Measurements from ENCODE around the gene AHDC1.

The AHDC1 gene

DNA sequence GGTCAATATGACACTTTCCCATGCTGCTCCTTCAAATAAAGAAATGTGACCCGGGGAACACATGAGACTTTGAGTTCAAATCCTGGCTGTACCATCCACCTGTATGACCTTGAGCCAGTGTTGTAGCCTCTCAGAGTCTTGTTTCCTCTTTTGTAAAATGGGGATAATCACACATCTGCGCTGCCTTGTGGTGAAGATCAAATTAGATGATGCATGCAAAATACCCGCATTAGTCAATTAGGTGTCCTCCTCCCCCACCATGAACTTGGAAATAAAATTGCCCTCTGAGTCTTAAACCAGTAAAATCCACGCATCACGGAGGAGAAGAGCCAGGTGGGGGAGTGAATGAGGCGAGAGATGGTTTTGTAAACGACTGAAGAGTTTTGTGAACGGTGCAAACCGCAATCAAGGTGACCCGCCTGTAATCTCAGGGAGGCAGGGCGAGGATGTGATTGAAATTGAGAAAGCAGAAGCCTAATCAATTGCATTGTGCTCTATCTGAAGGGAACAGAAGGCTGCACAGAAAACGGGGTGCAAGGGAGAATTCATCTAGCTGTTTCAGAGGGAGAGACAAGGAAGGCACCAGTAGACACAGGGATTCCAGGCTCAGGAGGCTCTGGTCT is 5.8 kb upstream of the AHDC1 start:
- TF ChIP-seq, protein P1, sequence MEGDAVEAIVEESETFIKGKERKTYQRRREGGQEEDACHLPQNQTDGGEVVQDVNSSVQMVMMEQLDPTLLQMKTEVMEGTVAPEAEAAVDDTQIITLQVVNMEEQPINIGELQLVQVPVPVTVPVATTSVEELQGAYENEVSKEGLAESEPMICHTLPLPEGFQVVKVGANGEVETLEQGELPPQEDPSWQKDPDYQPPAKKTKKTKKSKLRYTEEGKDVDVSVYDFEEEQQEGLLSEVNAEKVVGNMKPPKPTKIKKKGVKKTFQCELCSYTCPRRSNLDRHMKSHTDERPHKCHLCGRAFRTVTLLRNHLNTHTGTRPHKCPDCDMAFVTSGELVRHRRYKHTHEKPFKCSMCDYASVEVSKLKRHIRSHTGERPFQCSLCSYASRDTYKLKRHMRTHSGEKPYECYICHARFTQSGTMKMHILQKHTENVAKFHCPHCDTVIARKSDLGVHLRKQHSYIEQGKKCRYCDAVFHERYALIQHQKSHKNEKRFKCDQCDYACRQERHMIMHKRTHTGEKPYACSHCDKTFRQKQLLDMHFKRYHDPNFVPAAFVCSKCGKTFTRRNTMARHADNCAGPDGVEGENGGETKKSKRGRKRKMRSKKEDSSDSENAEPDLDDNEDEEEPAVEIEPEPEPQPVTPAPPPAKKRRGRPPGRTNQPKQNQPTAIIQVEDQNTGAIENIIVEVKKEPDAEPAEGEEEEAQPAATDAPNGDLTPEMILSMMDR (IDR thresholded peaks at IDR 0.05; ENCODE audit: extremely low read depth, missing control alignments): no peak
- DNase-seq (ENCODE audit: low spot score): no peak

DNA sequence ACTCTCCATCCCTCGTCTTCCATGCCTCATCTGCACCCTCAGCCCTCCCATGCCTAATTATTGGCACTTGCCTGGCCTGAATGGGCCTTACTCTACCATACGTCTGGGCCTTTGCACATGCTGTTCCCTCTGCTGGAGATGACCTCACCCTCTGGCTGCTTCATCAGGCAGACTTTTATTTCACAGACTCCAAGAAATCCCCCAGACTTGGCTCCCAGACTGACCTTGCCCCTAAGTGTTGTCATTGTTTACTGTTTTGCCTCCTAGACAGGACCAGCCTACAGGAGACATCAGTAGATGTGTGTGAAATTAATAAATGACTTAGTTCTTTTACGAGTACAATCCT is 5.2 kb upstream of the AHDC1 start:
- TF ChIP-seq, protein P1 (IDR thresholded peaks at IDR 0.05; ENCODE audit: extremely low read depth, missing control alignments): no peak
- DNase-seq (ENCODE audit: low spot score): no peak

DNA sequence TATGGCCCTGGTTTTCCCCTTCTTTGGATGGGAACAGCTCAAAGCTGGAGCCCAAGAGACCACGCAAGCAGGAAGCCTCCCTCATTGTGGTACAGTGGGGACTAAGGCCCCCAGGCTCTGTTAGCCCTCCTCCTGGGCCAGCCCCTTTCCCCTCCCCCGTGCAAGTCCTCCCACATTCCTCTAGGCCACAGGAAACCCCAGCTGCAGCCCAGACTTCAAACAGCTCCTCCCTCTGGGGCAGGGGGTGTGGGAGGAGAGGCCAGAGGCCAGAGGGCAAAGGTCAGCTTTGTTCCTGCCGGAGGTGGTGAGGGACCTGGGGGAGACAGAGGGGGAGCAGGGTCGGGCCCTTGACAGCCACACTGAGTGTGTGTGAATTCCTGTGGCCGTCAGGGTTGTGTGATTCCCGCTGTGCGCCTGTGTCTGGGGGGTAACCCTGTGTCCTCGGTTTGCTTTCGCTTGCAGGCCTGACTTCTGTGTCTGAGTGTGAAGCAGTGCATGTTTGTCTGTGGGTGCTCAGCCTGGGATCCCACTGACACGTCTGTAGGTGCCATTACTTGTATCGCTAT is 3.4 kb upstream of the AHDC1 start:
- TF ChIP-seq, protein P1 (IDR thresholded peaks at IDR 0.05; ENCODE audit: extremely low read depth, missing control alignments): no peak
- DNase-seq (ENCODE audit: low spot score): no peak

DNA sequence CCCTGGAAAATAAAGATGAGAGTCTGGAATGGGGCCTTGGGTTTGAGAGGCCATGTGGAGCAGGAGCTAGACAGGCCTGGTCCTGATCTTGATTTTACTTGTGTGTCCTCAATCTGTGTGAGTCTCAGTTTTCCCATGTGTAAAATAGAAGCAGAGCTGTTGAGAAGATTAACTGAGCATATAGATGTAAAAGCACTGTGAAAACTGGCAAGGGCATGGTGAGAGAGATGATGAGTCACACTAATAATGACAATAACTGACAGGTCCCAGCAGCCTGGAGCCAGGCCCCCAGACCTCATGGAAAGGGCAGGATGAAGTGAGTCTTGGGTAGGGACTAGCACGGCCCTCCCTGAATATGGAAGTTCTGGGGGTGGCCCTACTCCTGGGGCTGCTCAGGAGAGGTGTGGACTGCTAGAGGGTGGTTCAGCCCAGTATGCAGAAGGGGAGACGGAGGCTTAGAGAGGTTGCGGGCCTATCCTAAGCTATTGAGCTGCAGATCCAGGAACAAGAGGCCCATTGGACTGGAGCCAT is 2.8 kb upstream of the AHDC1 start:
- DNase-seq (ENCODE audit: low spot score): no peak
- TF ChIP-seq, protein P1 (IDR thresholded peaks at IDR 0.05; ENCODE audit: extremely low read depth, missing control alignments): no peak

DNA sequence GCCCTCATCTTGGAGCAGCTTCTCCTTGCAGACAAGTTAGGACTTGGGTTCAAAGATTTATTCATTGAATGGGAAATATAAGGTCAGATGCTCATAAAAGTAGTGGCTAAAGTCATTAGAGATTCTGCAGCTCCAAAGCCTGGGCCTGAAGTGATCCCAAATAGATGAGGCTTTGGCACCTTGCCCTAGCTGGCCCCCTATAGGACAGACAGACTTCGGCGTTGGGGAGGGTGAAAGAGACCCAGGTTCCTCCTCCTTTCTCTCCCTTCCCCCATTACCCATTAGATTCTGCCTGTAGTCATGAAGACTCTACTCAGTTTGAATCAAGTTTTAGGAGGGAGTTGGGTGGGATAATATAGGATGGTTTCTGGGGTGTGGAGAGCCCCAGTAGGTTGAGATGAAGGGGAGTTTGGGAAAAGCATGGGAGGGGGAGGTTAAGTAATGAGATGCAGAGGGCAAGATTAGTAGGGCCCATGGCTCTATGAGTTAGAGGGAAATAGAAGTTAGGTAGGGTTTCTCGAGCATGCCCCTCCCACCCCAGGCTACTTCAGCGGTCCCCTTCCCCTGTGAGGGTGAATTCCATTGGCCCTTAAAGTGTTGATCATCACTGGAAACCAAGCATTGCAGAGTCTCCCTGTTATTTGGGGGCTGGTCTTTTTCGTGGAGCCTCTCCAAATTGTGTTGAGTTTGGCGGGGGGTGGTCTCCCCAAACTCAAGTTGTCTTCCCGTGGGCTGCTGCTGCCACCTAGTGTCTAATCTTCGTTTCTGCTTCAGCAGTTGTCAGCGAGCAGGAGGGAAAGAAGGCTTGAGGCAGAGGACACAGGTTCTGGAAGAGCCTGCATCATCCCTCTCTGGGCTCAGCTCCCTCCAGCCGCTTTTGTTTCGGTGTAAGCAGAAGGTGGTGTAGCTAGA is 2.1 kb upstream of the AHDC1 start:
- DNase-seq (ENCODE audit: low spot score): peak; percentile 72
- TF ChIP-seq, protein P1 (IDR thresholded peaks at IDR 0.05; ENCODE audit: extremely low read depth, missing control alignments): peak; percentile 78

DNA sequence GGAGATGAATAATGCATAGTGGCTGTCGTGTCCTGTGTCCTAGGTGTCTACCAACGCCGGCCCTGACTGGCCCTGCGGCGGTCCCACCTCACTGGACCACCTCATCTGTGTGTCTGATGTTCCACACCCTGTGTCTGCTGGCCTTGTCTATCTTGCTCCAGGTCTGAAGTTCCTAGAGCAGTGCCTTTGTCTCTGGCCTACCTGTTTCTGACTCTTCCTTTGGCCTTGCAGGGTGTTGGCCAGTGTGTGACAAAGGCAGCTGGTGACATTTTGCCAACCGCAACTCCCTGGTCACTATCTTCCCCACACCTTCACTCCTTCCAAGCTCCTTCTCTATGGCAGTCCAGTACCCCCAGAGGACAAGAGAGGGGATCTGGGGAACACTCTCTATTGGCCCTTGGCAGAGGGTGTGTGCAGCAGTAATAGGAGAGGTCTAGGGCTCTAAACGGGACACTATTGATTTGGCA is 1.4 kb upstream of the AHDC1 start:
- TF ChIP-seq, protein P1 (IDR thresholded peaks at IDR 0.05; ENCODE audit: extremely low read depth, missing control alignments): no peak
- DNase-seq (ENCODE audit: low spot score): no peak

Data from GM20000 (cell line).